Activated T-cell treated with anti-CD3 and anti-CD28 coated beads, Interleukin-2, amount 50 U/mL, for 48 hours (primary cell): ENCODE data around the gene SUMO3.
"Not testable (repeated sequence)": the region's sequence is repeated elsewhere in the genome, so short reads cannot be mapped to it uniquely, and the experiment has no call there.

Source experiments
- DNase-seq, 2 experiments: peaks; one replicate each; pipeline ENCODE4 v3.0.0-alpha.2; 2020

Gene SUMO3

GRCh38 chr21:44846485-44847260 lies 28.8 kb upstream of the SUMO3 start:
- peak; percentile 58 to 61 for DNase-seq

DNA sequence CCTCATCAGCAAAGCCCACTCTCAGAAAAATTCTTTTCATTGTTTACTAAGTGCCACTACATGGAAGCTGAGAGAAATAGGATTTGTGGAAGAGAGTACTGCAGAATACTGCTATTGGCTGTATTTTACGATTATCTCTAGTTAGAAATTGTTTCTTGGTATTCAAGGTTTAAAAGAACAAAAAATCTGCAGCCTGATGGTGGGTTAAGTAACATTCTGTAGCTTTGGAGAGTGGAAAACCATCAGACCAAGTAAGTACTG lies 28.3 kb upstream of the SUMO3 start:
- no peak for DNase-seq

DNA sequence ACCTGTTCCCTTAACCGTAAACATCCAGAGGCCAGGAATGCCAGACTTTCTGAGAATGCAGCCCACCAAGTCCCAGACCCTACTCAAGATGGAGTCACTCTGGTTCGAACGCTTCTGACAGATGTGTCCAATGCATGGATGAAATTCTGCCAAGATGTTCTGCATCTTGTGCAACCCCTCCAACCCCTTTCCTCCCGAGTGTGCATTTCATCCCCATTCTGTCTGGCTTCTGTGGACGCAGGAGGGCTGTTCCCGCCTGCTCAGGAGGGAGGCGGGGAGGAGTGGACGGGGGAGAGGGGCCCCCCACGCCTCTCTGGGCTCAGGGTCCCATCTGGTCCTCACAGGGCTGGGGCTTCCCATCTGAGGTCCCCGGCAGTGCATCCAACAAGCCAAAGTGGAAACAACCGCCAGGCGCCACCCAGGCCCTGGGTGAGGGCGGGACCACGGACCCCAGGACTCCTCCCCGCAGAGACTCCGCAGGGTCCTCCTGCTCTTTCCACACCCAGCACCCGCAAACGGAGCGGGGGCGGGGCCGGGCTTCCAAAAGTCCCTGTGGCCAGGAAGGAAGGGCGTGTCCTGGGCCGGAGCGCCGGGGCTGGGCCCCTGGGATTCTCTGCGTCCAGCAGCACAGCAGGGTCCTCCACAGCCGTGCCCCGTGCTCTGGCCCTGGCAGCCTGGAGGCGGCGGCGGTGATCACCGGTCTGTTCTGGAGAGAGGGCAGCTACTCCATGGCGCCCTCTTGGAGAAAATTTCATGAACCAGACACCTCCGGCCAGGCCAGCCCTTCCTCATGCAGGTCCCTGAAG lies 27.8 kb upstream of the SUMO3 start:
- DNase-seq: peak; percentile 80 to 82

DNA sequence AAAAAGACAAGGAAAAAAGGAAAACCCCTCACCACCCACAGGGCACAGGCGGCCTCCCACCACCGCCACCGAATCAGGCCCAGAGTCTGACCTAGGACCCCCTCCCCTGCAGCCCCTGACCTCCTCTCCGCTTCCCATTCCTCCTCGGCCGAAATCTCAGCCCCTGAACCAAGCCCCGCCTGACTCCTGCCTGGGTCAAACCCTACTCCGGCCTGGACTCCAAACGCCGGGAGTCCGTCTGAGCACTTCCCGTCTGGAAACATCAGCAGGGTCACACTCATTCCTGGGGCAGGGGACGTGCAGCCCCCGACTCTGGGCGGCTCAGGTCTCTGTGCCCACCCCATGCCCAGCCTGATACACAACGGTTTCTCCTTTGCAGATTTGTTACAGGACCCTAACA lies 26.4 kb upstream of the SUMO3 start:
- DNase-seq: no peak

- DNase-seq: no peak
Observed at GRCh38 chr21:44842721-44843445, 25.0 kb upstream of the SUMO3 start.

GRCh38 chr21:44842087-44842486 lies 24.2 kb upstream of the SUMO3 start:
- no peak for DNase-seq

DNA sequence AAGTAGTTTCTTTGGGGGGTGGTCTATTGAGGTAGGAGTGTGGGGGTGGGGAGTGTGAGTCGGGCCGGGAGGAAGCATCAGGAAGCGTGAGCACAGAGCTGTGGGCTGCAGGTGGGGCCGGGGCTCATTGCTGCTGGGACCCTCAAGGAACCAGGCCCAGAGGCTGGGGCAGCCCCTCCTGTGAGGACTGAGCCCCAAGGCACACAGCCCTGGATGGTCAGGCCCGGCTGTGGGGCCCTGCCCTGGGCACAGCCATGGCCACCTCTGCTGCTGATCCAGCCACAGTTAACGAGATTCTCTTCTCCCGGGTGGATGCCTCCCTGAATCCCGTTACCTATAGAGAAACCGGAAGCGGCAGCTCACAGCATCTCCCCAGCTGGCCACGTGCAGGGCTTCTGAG lies 22.9 kb upstream of the SUMO3 start:
- no peak for DNase-seq

- no peak for DNase-seq
Observed at GRCh38 chr21:44838951-44839350, 21.1 kb upstream of the SUMO3 start.

DNA sequence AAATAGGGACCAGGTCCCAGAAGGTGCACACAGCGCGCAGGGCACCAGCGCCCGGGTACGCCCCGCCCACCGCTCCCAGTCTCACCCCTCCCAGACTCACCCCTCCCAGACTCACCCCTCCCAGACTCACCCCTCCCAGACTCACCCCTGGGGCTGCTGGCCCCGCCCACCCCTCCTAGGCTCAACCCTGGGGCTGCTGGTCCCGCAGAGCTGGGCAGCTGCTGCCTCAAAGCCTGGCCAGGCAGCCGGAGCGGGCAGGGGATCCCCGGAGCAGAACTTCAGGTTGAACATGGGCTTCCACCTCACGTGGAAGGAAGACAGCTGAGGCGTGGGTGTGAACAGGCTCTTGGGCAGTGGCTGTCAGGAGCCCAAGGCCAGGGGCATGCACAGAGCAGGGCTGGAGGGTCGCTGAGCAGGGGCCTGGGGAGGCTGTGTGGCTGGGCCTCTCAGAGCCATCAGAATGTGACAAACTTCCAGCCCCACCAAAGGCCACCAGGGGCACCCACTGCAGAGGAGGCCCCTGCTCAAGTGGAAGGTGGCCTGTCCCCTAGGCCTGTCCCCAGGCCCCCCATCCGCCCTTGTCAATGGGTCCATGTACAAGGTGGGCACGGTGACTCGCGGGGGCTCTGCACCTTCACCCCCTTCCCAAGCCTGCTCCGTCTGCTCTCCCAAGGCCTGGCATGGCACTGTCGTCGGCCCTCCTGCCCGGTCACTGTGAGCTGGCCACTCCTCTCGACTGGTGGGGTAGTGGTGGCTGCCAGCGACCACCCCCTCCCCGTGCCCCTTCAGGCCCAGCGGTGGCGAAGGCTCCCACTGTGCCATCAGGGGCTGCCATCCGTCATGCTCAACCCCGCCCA lies 20.4 kb upstream of the SUMO3 start:
- no peak for DNase-seq

GRCh38 chr21:44837537-44837936 lies 19.7 kb upstream of the SUMO3 start:
- DNase-seq: no peak

DNA sequence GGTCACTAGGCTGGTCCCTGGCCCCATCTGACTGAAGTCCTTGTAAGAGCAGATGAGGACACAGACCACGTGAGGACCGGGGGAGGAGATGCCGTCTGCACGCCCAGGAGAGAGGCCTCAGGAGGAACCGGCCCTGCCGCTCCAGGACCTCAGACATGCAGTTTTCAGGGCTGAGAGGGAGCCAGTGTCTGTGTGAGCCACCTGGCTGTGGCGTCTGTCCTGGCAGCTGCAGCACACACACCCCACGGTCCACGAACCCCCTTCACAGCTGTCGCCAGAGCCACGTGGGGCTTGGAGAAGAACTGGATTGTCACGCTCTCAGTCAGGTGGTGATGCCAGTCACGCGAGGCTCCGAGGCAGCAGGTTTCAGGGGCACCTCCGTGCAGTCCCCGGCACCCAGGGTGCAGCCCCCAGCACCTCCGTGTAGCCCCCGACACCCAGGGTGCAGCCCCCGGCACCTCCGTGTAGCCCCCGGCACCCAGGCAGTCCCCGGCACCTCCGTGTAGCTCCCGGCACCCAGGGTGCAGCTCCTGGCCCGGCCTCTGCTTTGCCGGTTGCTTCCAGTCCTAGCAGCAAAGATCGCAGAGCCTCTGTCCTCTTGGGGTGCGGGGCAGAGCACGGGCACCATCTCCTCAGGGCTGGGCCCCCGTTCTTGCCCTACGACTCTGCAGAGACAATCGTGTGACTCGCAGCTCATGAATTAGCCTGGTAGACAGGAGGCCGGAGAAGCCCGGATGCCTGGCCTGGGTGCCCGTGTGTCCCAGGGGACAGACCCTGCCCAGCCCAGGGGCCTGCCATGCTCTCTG lies 19.0 kb upstream of the SUMO3 start:
- no peak for DNase-seq

DNA sequence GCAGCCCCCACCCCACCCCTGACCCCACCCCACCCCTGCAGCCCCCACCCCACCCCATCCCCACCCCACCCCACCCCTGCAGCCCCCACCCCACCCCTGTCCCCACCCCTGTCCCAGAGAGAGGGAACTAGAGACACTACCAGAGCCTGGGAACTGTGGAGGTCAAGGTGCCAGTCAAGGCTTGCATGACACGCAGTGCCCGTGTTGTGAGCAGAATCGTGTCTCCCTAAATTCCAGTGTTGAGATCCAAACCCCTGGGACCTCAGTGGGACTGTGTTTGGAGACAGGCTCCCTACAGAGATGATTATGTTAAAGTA lies 18.4 kb upstream of the SUMO3 start:
- no peak for DNase-seq

GRCh38 chr21:44835647-44835973 lies 17.7 kb upstream of the SUMO3 start:
- no peak for DNase-seq

GRCh38 chr21:44834951-44835646 lies 17.2 kb upstream of the SUMO3 start:
- no peak for DNase-seq

DNA sequence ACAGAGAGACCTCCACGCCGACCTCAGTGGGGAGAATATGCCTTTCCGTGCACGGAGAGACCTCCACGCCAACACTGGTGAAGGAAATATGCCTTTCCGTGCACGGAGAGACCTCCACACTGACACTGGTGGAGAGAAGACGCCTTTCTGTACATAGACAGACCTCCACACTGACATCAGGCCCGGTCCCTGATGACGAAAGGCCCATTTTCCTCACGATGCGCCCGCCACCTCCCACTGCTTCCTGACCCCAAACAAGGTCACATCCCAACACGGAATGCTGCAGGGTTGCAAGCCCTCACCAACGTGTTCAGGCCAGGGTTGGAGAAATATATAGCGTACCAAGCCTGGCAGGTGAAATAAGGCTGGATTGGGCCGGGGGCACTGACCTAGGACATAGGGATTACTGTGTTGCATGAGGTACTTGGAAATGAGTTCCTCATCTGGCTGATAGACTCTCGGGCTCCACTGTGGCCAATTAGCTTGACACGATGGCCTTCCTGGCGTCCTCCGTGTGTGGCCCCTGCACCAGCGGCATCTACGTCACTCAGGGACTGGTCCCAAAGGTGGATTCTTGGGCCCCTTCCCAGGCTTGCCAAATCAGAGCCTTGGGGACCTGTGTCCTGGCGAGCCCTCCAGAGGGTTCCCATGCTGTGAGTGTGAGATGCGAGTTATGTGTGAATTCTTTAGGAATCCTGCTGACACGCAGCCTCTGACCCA lies 16.5 kb upstream of the SUMO3 start:
- no peak for DNase-seq

DNA sequence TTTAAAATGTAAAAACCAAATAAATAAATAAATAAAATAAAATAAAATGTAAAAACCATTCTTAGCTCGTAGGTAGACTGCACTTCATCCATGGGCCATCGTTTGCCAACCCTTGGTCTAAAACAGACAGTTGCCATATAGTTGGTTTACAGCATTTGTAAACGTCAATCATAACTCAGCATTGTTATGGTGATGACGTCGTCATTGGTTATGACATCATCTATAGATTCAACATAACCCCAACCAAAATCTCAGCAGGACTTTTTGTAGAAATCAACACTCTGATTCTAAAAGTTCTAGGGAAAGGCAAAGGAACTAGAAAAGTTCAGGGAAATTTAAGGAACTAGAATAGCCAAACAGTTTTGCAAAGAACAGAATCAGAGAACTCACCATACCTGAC lies 15.8 kb upstream of the SUMO3 start:
- DNase-seq: no peak

DNA sequence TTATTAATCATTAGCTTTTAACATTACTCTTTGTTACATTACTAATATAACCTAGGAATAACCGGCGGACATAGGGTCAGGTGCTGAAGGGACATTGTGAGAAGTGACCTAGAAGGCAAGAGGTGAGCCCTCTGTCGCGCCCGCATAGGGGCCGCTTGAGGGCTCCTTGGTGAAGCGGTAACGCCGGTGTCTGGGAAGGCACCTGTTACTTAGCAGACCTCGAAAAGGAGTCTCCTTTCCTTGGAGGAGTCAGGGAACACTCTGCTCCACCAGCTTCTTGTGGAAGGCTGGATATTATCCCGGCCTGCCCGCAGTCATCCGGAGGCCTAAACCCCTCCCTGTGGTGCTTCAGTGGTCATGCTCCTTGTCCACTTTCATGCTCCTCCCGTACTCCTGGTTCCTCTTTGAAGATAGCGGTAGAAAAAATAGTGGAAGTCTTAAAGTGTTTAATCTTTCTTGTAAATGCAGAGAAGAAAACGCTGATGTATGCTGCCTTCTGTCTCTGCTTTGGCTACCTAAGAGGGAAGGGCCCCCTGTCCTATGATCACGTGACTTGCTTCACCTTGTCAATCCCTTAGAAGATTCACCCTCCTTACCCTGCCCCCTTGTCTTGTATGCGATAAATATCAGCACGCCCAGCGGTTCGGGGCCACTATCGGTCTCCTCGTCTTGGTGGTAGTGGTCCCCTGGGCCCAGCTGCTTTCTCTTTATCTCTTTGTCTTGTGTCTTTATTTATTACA lies 14.8 kb upstream of the SUMO3 start:
- not testable (repeated sequence) for DNase-seq

GRCh38 chr21:44831227-44831860 lies 13.5 kb upstream of the SUMO3 start:
- no peak for DNase-seq

DNA sequence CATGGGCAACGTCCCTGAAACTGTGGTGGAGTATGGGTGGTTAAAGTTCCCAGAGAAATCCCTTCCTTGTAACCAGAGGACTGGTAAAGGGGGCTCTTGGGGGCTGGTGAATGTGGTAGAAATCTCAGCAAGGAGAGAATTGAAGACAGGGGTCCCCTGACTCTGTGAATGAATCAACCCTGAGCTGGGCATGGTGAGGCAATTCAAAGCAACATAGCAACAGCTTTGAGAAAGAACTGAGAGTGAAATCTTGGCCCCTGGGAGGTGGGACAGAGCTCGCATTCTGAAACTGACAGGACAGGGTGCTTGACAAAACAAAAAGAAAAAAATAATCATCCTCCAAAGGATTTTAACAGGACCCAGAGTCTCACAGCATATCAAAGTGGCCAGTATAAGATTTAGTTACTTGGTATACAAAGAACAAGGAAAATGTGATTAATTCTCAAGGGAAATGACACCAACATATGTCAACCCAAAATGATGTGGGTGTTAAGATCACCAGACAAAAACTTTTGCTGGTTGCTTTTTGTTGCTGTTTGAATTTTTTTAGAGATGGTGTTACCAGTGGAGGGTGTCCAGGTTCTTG lies 11.7 kb upstream of the SUMO3 start:
- DNase-seq: no peak
